H9 (cell line): ENCODE measurements around the gene CD4. TPM values are rescaled to one million over a fixed set of nuclear protein-coding genes. Genes with fewer than 3 reads are reported as not detected.

Experiments used
- DNase-seq: peaks from one replicate; pipeline ENCODE4 v3.0.0-alpha.2; 2017
- H2AFZ ChIP-seq: one replicate; pipeline ENCODE4 v1.6.1; 2013; ENCODE audit warnings: mild to moderate bottlenecking, low read length, control low read depth, moderate library complexity
- H2AK5ac ChIP-seq: 2 replicates; pipeline ENCODE4 v1.6.1; 2013; ENCODE audit warnings: low read length, control low read depth, mixed read lengths; ENCODE audit not compliant: insufficient read length
- H2BK120ac ChIP-seq: one replicate; pipeline ENCODE4 v1.6.1; 2013; ENCODE audit warnings: low read depth, mild to moderate bottlenecking, low read length, control low read depth, inconsistent platforms; ENCODE audit not compliant: poor library complexity, severe bottlenecking
- H2BK12ac ChIP-seq: 2 replicates; pipeline ENCODE4 v1.6.1; 2013; ENCODE audit warnings: low read length, control low read depth, mixed read lengths, low read depth; ENCODE audit not compliant: insufficient read length
- H2BK15ac ChIP-seq: 2 replicates; pipeline ENCODE4 v1.6.1; 2013; ENCODE audit warnings: low read depth, low read length, control low read depth
- H2BK20ac ChIP-seq: one replicate; pipeline ENCODE4 v1.6.1; 2013; ENCODE audit warnings: low read depth, mild to moderate bottlenecking, low read length, control low read depth, inconsistent platforms; ENCODE audit not compliant: poor library complexity, severe bottlenecking
- H2BK5ac ChIP-seq: 2 replicates; pipeline ENCODE4 v1.6.1; 2013; ENCODE audit warnings: low read length, control low read depth, mixed read lengths; ENCODE audit not compliant: insufficient read length
- H3K14ac ChIP-seq: 2 replicates; pipeline ENCODE4 v1.6.1; 2013; ENCODE audit warnings: low read length, control low read depth; ENCODE audit not compliant: insufficient read depth
- H3K18ac ChIP-seq: 2 replicates; pipeline ENCODE4 v1.6.1; 2013; ENCODE audit warnings: low read depth, mild to moderate bottlenecking, mixed read lengths, low read length, control low read depth; ENCODE audit not compliant: insufficient read length
- H3K23ac ChIP-seq: 2 replicates; pipeline ENCODE4 v1.6.1; 2013; ENCODE audit warnings: low read length, control low read depth, mixed read lengths, low read depth; ENCODE audit not compliant: insufficient read length
- H3K23me2 ChIP-seq: 2 replicates; pipeline ENCODE4 v1.6.1; 2013; ENCODE audit warnings: low read depth, mild to moderate bottlenecking, mixed read lengths, low read length, control low read depth; ENCODE audit not compliant: insufficient read length, poor library complexity, severe bottlenecking
- H3K27ac ChIP-seq: 2 replicates; pipeline ENCODE4 v1.5.1; 2013; ENCODE audit warnings: low read length, control low read depth, mixed read lengths, low read depth; ENCODE audit not compliant: insufficient read length
- H3K27me3 ChIP-seq: 2 replicates; pipeline ENCODE4 v1.6.1; 2013; ENCODE audit warnings: low read length, control low read depth, inconsistent platforms; ENCODE audit not compliant: insufficient read depth
- H3K4ac ChIP-seq: 2 replicates; pipeline ENCODE4 v1.6.1; 2013; ENCODE audit warnings: low read depth, mild to moderate bottlenecking, control low read depth, inconsistent platforms, low read length, moderate library complexity
- H3K4me1 ChIP-seq: 2 replicates; pipeline ENCODE4 v1.6.1; 2013; ENCODE audit warnings: low read length, control low read depth, inconsistent platforms; ENCODE audit not compliant: insufficient read depth
- H3K4me2 ChIP-seq: 2 replicates; pipeline ENCODE4 v1.6.1; 2013; ENCODE audit warnings: low read length, control low read depth, mixed read lengths; ENCODE audit not compliant: insufficient read length, insufficient read depth
- H3K56ac ChIP-seq: 2 replicates; pipeline ENCODE4 v1.6.1; 2013; ENCODE audit warnings: low read depth, mild to moderate bottlenecking, mixed read lengths, low read length, control low read depth; ENCODE audit not compliant: insufficient read length
- H3K79me1 ChIP-seq: 2 replicates; pipeline ENCODE4 v1.6.1; 2013; ENCODE audit warnings: low read depth, mild to moderate bottlenecking, moderate library complexity, low read length, control low read depth, inconsistent platforms; ENCODE audit not compliant: insufficient read depth, poor library complexity, severe bottlenecking
- H3K79me2 ChIP-seq: 2 replicates; pipeline ENCODE4 v1.6.1; 2013; ENCODE audit warnings: low read length, control low read depth, inconsistent platforms; ENCODE audit not compliant: insufficient read depth
- H3K9ac ChIP-seq: 2 replicates; pipeline ENCODE4 v1.6.1; 2013; ENCODE audit warnings: low read length, control low read depth, mixed read lengths; ENCODE audit not compliant: insufficient read length; ENCODE audit errors: extremely low read depth
- H3K9me3 ChIP-seq: one replicate; pipeline ENCODE4 v1.6.1; 2013; ENCODE audit warnings: low read depth, low read length, inconsistent platforms; ENCODE audit not compliant: control insufficient read depth
- H3T11ph ChIP-seq: one replicate; pipeline ENCODE4 v1.6.1; 2013; ENCODE audit warnings: mild to moderate bottlenecking, low read length, control low read depth, inconsistent platforms
- H4K20me1 ChIP-seq: one replicate; pipeline ENCODE4 v1.6.1; 2013; ENCODE audit not compliant: control insufficient read depth, insufficient read length, insufficient read depth
- H4K5ac ChIP-seq: 2 replicates; pipeline ENCODE4 v1.6.1; 2013; ENCODE audit warnings: low read depth, mild to moderate bottlenecking, mixed read lengths, low read length, control low read depth; ENCODE audit not compliant: insufficient read length
- H4K8ac ChIP-seq: replicated peaks from 2 replicates; pipeline ENCODE4 v1.6.1; 2013; ENCODE audit warnings: low read length, control low read depth, mixed read lengths, low read depth; ENCODE audit not compliant: insufficient read length
- H4K91ac ChIP-seq: 2 replicates; pipeline ENCODE4 v1.6.1; 2013; ENCODE audit warnings: low read depth, mild to moderate bottlenecking, moderate library complexity, mixed read lengths, low read length, control low read depth; ENCODE audit not compliant: insufficient read length
- H3K27ac Mint-ChIP-seq, 3 experiments: 2 replicates in 2 of 3; 3 replicates in 1 of 3; pipeline ENCODE4 v1.8.0; 2020 to 2021; ENCODE audit warnings: mixed read lengths in 3 of 3, mild to moderate bottlenecking in 1 of 3, moderate library complexity in 1 of 3
- H3K27me3 Mint-ChIP-seq: 2 replicates; pipeline ENCODE4 v1.8.0; 2021; ENCODE audit warnings: low read depth, mild to moderate bottlenecking, moderate library complexity, mixed read lengths
- H3K36me3 Mint-ChIP-seq, 3 experiments: 2 replicates in 2 of 3; 3 replicates in 1 of 3; pipeline ENCODE4 v1.8.0; 2020 to 2021; ENCODE audit warnings: low read depth in 3 of 3, mixed read lengths in 3 of 3; ENCODE audit not compliant: insufficient read depth in 1 of 3
- H3K4me1 Mint-ChIP-seq, 2 experiments: 2 replicates each; pipeline ENCODE4 v1.8.0; 2020; ENCODE audit warnings: mixed read lengths in 2 of 2
- H3K4me3 Mint-ChIP-seq, 2 experiments: 2 replicates in 1 of 2; 3 replicates in 1 of 2; pipeline ENCODE4 v1.8.0; 2020 to 2021; ENCODE audit warnings: mild to moderate bottlenecking in 2 of 2, mixed read lengths in 2 of 2, moderate library complexity in 1 of 2
- H3K9me3 Mint-ChIP-seq, 2 experiments: 2 replicates in 1 of 2; 3 replicates in 1 of 2; pipeline ENCODE4 v1.8.0; 2020; ENCODE audit warnings: mild to moderate bottlenecking in 2 of 2, mixed read lengths in 2 of 2, moderate library complexity in 1 of 2
- WGBS: extraction: QIAGEN DNeasy Blood & Tissue Kit; methylation state at CpG from one replicate; pipeline ENCODE4 v1.1.7; 2013; ENCODE audit warnings: missing lambda C conversion rate, low lambda C conversion rate, mixed read lengths; ENCODE audit not compliant: insufficient read length; ENCODE audit errors: extremely low coverage; 5-methylcytosine and 5-hydroxymethylcytosine counted together
- total RNA-seq: library from RNA; stranded (reverse); gene quantifications from 2 replicates; pipeline ENCODE4 v1.2.1, GENCODE V29; 2021
- TF ChIP-seq, protein P1 (sequence below): fragments of 200-600 bp; sonication (generic); conservative IDR thresholded peaks from 3 replicates; pipeline ENCODE4 v1.8.0; 2021; ENCODE audit warnings: antibody characterized with exemption, mild to moderate bottlenecking

CD4 gene
- total RNA-seq, 1 experiment from 2014 or later: 1.1 TPM

DNA sequence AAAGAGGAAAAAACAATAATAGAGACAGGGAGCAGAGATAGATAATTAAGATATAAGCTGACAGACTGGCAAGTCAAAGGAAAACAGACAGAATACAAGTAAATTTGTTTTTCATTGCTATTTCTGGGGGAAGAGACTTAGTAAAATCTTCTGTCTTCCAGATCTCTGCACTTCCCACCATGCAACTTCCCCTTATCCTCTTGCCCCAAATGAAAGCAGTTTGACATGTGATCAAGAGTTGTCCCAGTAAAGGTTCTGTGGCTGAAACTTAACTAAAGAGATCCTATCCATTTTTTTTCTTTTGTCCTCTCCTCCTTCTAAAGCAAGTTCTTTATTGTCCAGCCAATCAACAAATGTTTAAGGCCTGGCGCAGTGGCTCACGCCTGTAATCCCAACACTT is 34.9 kb upstream of the CD4 start:
- Mint-ChIP-seq H3K9me3 (no peaks in the 10 kb centered on the region), H3K4me3 (peak overlapping the region in 1 of 2 experiments; percentile 98; a peak in 2 of 5 replicates), H3K36me3 (peaks cover 20 to 30% (median 29%) of the 10 kb centered on the region in 3 experiments; a peak in 6 of 7 replicates), H3K27me3 (no peaks in the 10 kb centered on the region; the same call in 1 of the 2 replicates), H3K4me1 (peaks cover 30 to 39% of the 10 kb centered on the region in 2 experiments), H3K27ac (peak overlapping the region in 2 of 3 experiments; percentile 52 to 90; a peak in 3 of 7 replicates)
- H2AK5ac ChIP-seq: no peak overlapping the region
- H4K91ac ChIP-seq: no peak overlapping the region
- no peak overlapping the region for H3K18ac ChIP-seq
- H3K4ac ChIP-seq: no peak overlapping the region
- peaks cover 6% of the 10 kb centered on the region; the same call in 1 of the 2 replicates for H3K4me1 ChIP-seq
- no peaks in the 10 kb centered on the region for H4K20me1 ChIP-seq
- H3K9me3 ChIP-seq: no peaks in the 10 kb centered on the region
- WGBS: no CpG with 5 or more reads among the region's 2 CpGs
- H2BK20ac ChIP-seq: no peak overlapping the region
- no peaks in the 10 kb centered on the region for H3K27me3 ChIP-seq
- no peak overlapping the region for H2AFZ ChIP-seq
- H2BK5ac ChIP-seq: no peak overlapping the region
- H3K79me1 ChIP-seq: peaks cover 8% of the 10 kb centered on the region
- DNase-seq: no peak
- no peak overlapping the region for H3K23ac ChIP-seq
- H2BK120ac ChIP-seq: no peak overlapping the region
- H3K27ac ChIP-seq: no peak overlapping the region
- TF ChIP-seq, protein P1, sequence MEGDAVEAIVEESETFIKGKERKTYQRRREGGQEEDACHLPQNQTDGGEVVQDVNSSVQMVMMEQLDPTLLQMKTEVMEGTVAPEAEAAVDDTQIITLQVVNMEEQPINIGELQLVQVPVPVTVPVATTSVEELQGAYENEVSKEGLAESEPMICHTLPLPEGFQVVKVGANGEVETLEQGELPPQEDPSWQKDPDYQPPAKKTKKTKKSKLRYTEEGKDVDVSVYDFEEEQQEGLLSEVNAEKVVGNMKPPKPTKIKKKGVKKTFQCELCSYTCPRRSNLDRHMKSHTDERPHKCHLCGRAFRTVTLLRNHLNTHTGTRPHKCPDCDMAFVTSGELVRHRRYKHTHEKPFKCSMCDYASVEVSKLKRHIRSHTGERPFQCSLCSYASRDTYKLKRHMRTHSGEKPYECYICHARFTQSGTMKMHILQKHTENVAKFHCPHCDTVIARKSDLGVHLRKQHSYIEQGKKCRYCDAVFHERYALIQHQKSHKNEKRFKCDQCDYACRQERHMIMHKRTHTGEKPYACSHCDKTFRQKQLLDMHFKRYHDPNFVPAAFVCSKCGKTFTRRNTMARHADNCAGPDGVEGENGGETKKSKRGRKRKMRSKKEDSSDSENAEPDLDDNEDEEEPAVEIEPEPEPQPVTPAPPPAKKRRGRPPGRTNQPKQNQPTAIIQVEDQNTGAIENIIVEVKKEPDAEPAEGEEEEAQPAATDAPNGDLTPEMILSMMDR: no peak
- no peak overlapping the region for H4K8ac ChIP-seq
- no peak overlapping the region for H2BK12ac ChIP-seq
- H3K23me2 ChIP-seq: peaks cover 3% of the 10 kb centered on the region
- H4K5ac ChIP-seq: no peak overlapping the region
- H2BK15ac ChIP-seq: no peak overlapping the region
- H3T11ph ChIP-seq: no peak overlapping the region
- H3K4me2 ChIP-seq: no peak overlapping the region
- no peak overlapping the region for H3K56ac ChIP-seq
- no peak overlapping the region for H3K14ac ChIP-seq
- H3K79me2 ChIP-seq: peaks cover 4% of the 10 kb centered on the region
- no peak overlapping the region for H3K9ac ChIP-seq
